Subcutaneous adipose tissue (tissue), 4 donors: ENCODE results near the gene SLC35B3. TPM values are rescaled to one million over a fixed set of nuclear protein-coding genes. Genes with fewer than 3 reads are reported as not detected.

ENCODE experiments used
- CTCF ChIP-seq: fragments of 450-650 bp; IDR thresholded peaks from one replicate; pipeline ENCODE4 v1.5.1; 2016; ENCODE audit warnings: low read depth, mild to moderate bottlenecking, control low read depth, antibody characterized with exemption, moderate library complexity
- total RNA-seq, 4 donors: library from RNA; depleted of rRNA; stranded (reverse); fragments of >200 nt; gene quantifications; one replicate each; pipeline ENCODE4 v1.1.0, GENCODE V29; 2016

Gene SLC35B3
- total RNA-seq, 4 donors from 2014 or later = 18.2 to 23.8 (median 20.3) TPM

- no peak for TF ChIP-seq CTCF
Observed at GRCh38 chr6:8435845-8436168, 462 bp upstream of the SLC35B3 start.

GRCh38 chr6:8434727-8435092 lies 635 bp downstream of the SLC35B3 start:
- no peak for TF ChIP-seq CTCF

GRCh38 chr6:8432614-8433013 lies 2.7 kb downstream of the SLC35B3 start:
- TF ChIP-seq CTCF = no peak

- TF ChIP-seq CTCF = no peak
Observed at GRCh38 chr6:8429821-8430220, 5.5 kb downstream of the SLC35B3 start.

- TF ChIP-seq CTCF = no peak
Observed at GRCh38 chr6:8420031-8420588, 15.2 kb downstream of the SLC35B3 start.

GRCh38 chr6:8415913-8416312 lies 19.4 kb downstream of the SLC35B3 start:
- TF ChIP-seq CTCF = no peak

GRCh38 chr6:8415280-8415679 lies 20.1 kb downstream of the SLC35B3 start:
- no peak for TF ChIP-seq CTCF
